B cell (primary cell): Measurements from ENCODE around the gene HEXB. TPM values are rescaled to one million over a fixed set of nuclear protein-coding genes. Genes with fewer than 3 reads are reported as not detected.

ENCODE experiments used
- ATAC-seq: fragments of 200-7000 bp; cut with Tn5 transposase; one replicate; pipeline ENCODE4 v1.10.0; 2021; ENCODE audit warnings: low read depth, mild to moderate bottlenecking, moderate number of reproducible peaks, moderate library complexity
- CTCF ChIA-PET: fragments of 350-600 bp; sonication (Branson Sonifier 250); formaldehyde crosslinking; loops from one replicate; lab custom pipeline; 2021; ENCODE audit warnings: antibody characterized with exemption, inconsistent platforms; lab: Charles Lee
- POLR2A ChIA-PET: fragments of 350-600 bp; sonication (Branson Sonifier 250); formaldehyde crosslinking; loops from one replicate; lab custom pipeline; 2021; ENCODE audit warnings: antibody characterized with exemption; lab: Charles Lee
- DNase-seq: peaks from one replicate; pipeline ENCODE4 v3.0.0; 2013
- H2AFZ ChIP-seq: 2 replicates; pipeline ENCODE4 v1.6.1; 2012; ENCODE audit warnings: mild to moderate bottlenecking, low read depth, low read length; ENCODE audit not compliant: insufficient read depth, poor library complexity, severe bottlenecking
- H3K27ac ChIP-seq, 2 donors: 1 replicate in 1 of 2; 2 replicates in 1 of 2; pipeline ENCODE4 v1.5.1; 2012 to 2013; ENCODE audit warnings: low read length in 2 of 2, mild to moderate bottlenecking in 2 of 2, moderate library complexity in 1 of 2
- H3K27me3 ChIP-seq, 4 experiments: fragments of 200-600 bp in 1 of 4; sonication (generic) in 1 of 4; replicated peaks in 1 of 4; 1 replicate in 2 of 4; 2 replicates in 2 of 4; pipeline versions ENCODE4 v1.6.1 to v1.7.0; 2013 to 2016; ENCODE audit warnings: low read length in 3 of 4, mild to moderate bottlenecking in 2 of 4, mixed read lengths in 1 of 4, moderate library complexity in 1 of 4; ENCODE audit not compliant: insufficient read depth in 4 of 4, control insufficient read depth in 3 of 4; ENCODE audit errors: control extremely low read depth in 1 of 4
- H3K36me3 ChIP-seq, 2 experiments: replicated peaks in 1 of 2; 1 replicate in 1 of 2; 2 replicates in 1 of 2; pipeline versions ENCODE4 v1.6.1 to v1.7.1; 2013; ENCODE audit warnings: low read length in 1 of 2; ENCODE audit not compliant: insufficient read depth in 2 of 2, control insufficient read depth in 1 of 2; ENCODE audit errors: control extremely low read depth in 1 of 2, extremely low read depth in 1 of 2
- H3K4me1 ChIP-seq, 2 donors: fragments of 200-600 bp in 1 of 2; sonication (generic) in 1 of 2; 1 replicate in 1 of 2; 2 replicates in 1 of 2; pipeline versions ENCODE4 v1.5.1 to v1.6.1; 2013 to 2017; ENCODE audit warnings: low read length in 2 of 2; ENCODE audit not compliant: control insufficient read depth in 2 of 2, insufficient read depth in 2 of 2
- H3K4me2 ChIP-seq: replicated peaks from 2 replicates; pipeline ENCODE3; 2012; ENCODE audit warnings: mild to moderate bottlenecking, low read depth, low read length; ENCODE audit not compliant: poor library complexity, severe bottlenecking
- H3K4me3 ChIP-seq, 5 experiments: fragments of 200-600 bp in 1 of 5; sonication (generic) in 1 of 5; 1 replicate in 3 of 5; 2 replicates in 2 of 5; pipeline versions ENCODE4 v1.5.1 to v1.7.0; 2011 to 2016; ENCODE audit warnings: low read length in 4 of 5, mild to moderate bottlenecking in 4 of 5, low read depth in 2 of 5, control low read depth in 1 of 5, moderate library complexity in 1 of 5; ENCODE audit not compliant: insufficient read depth in 1 of 5; ENCODE audit errors: control extremely low read depth in 1 of 5, extremely low read depth in 1 of 5
- H3K79me2 ChIP-seq: fragments of 200-600 bp; sonication (generic); one replicate; pipeline ENCODE4 v1.6.0; 2016; ENCODE audit warnings: low read length; ENCODE audit not compliant: control insufficient read depth, insufficient read depth
- H3K9ac ChIP-seq: fragments of 200-600 bp; sonication (generic); 2 replicates; pipeline ENCODE4 v1.6.1; 2017; ENCODE audit warnings: mild to moderate bottlenecking, low read length, moderate library complexity
- H3K9me3 ChIP-seq, 3 donors: one replicate each; pipeline versions ENCODE4 v1.6.1 to v1.7.1; 2013; ENCODE audit warnings: low read length in 2 of 3; ENCODE audit not compliant: control insufficient read depth in 2 of 3, insufficient read depth in 1 of 3; ENCODE audit errors: control extremely low read depth in 1 of 3
- H4K20me1 ChIP-seq: 2 replicates; pipeline ENCODE4 v1.6.0; 2012; ENCODE audit warnings: mild to moderate bottlenecking, low read length; ENCODE audit not compliant: insufficient read depth, control insufficient read depth, poor library complexity, severe bottlenecking
- H3K27ac Mint-ChIP-seq: one replicate; pipeline ENCODE4 v1.8.0; 2021; ENCODE audit warnings: mixed read lengths
- H3K27me3 Mint-ChIP-seq: one replicate; pipeline ENCODE4 v1.8.0; 2021; ENCODE audit warnings: mixed read lengths
- H3K4me1 Mint-ChIP-seq: one replicate; pipeline ENCODE4 v1.8.0; 2021; ENCODE audit warnings: mixed read lengths
- H3K4me3 Mint-ChIP-seq: one replicate; pipeline ENCODE4 v1.8.0; 2021; ENCODE audit warnings: mixed read lengths
- H3K9me3 Mint-ChIP-seq: one replicate; pipeline ENCODE4 v1.8.0; 2022; ENCODE audit warnings: mixed read lengths; ENCODE audit not compliant: insufficient read depth
- CTCF ChIP-seq: fragments of 200-600 bp; IDR thresholded peaks from one replicate; pipeline ENCODE4 v1.8.0; 2022; ENCODE audit warnings: antibody characterized with exemption, mild to moderate bottlenecking
- EZH2 ChIP-seq: IDR thresholded peaks from 2 replicates; pipeline ENCODE4 v1.6.1; 2012; ENCODE audit warnings: borderline replicate concordance, low read depth, mild to moderate bottlenecking, moderate library complexity, low read length; ENCODE audit not compliant: insufficient read depth, poor library complexity, severe bottlenecking
- WGBS: methylation state at CpG from one replicate; pipeline ENCODE4 v1.1.5; 2013; ENCODE audit warnings: missing lambda C conversion rate; ENCODE audit not compliant: insufficient coverage; 5-methylcytosine and 5-hydroxymethylcytosine counted together
- intact Hi-C: fragments of 100-400 bp; cut with micrococcal nuclease; formaldehyde crosslinking; loops from one replicate; pipeline ENCODE4 v1.10.0; 2022
- polyA plus RNA-seq: library from polyadenylated mRNA; depleted of rRNA; stranded (reverse); fragments of >200 nt; gene quantifications from 2 replicates; pipeline ENCODE4 v1.2.3, GENCODE V29; 2012
- total RNA-seq, 2 donors: library from RNA; stranded (reverse); fragments of 120-200 nt in 1 of 2; gene quantifications; 1 replicate in 1 of 2; 2 replicates in 1 of 2; pipeline versions ENCODE4 v1.2.3 to v1.2.4, GENCODE V29; 2013 to 2022

The HEXB gene
- total and polyA plus RNA-seq, 2 donors (not counting 1 experiment from before 2014, with no cell fraction given): 23.6 to 47.1 TPM

GRCh38 chr5:74722271-74722670 lies 37.2 kb downstream of the HEXB start:
- no peaks in the 10 kb centered on the region for H4K20me1 ChIP-seq
- Mint-ChIP-seq H3K27ac (no peak overlapping the region), H3K4me3 (no peak overlapping the region), H3K4me1 (no peaks in the 10 kb centered on the region), H3K9me3 (no peaks in the 10 kb centered on the region), H3K27me3 (no peaks in the 10 kb centered on the region)
- no peak overlapping the region for H3K4me2 ChIP-seq
- no peak overlapping the region for H2AFZ ChIP-seq
- ChIA-PET CTCF (no interaction called here), POLR2A (no interaction called here)
- TF ChIP-seq CTCF (no peak), EZH2 (no peak)
- ATAC-seq: no peak
- no peaks in the 10 kb centered on the region for H3K4me1 ChIP-seq
- no peak for DNase-seq
- WGBS: 91% methylated on average over 1 of the region's 1 CpG
- intact Hi-C loops: no loop called here
- peaks cover 9 to 39% of the 10 kb centered on the region in 2 experiments for H3K36me3 ChIP-seq
- H3K4me3 ChIP-seq: no peak overlapping the region
- no peak overlapping the region for H3K9ac ChIP-seq
- H3K79me2 ChIP-seq: no peaks in the 10 kb centered on the region
- no peaks in the 10 kb centered on the region for H3K9me3 ChIP-seq
- H3K27ac ChIP-seq: no peak overlapping the region
- H3K27me3 ChIP-seq: no peaks in the 10 kb centered on the region

GRCh38 chr5:74725331-74725730 lies 40.3 kb downstream of the HEXB start:
- 100% methylated on average over 1 of the region's 1 CpG for WGBS
- Histone ChIP-seq H4K20me1 (no peaks in the 10 kb centered on the region), H3K27me3 (no peaks in the 10 kb centered on the region), H2AFZ (no peak overlapping the region), H3K27ac (no peak overlapping the region), H3K9ac (no peak overlapping the region), H3K9me3 (no peaks in the 10 kb centered on the region), H3K36me3 (peaks cover 7 to 48% of the 10 kb centered on the region in 2 experiments), H3K4me1 (no peaks in the 10 kb centered on the region), H3K79me2 (no peaks in the 10 kb centered on the region), H3K4me3 (no peak overlapping the region), H3K4me2 (no peak overlapping the region)
- Mint-ChIP-seq H3K4me3 (no peak overlapping the region), H3K27ac (no peak overlapping the region), H3K4me1 (no peaks in the 10 kb centered on the region), H3K27me3 (no peaks in the 10 kb centered on the region), H3K9me3 (no peaks in the 10 kb centered on the region)
- DNase-seq (no peak), ATAC-seq (no peak)
- POLR2A ChIA-PET: no interaction called here
- TF ChIP-seq EZH2 (no peak), CTCF (no peak)
- intact Hi-C loops: no loop called here
- CTCF ChIA-PET: no interaction called here
